ENCODE measurements around the gene EDIL3.

DNA sequence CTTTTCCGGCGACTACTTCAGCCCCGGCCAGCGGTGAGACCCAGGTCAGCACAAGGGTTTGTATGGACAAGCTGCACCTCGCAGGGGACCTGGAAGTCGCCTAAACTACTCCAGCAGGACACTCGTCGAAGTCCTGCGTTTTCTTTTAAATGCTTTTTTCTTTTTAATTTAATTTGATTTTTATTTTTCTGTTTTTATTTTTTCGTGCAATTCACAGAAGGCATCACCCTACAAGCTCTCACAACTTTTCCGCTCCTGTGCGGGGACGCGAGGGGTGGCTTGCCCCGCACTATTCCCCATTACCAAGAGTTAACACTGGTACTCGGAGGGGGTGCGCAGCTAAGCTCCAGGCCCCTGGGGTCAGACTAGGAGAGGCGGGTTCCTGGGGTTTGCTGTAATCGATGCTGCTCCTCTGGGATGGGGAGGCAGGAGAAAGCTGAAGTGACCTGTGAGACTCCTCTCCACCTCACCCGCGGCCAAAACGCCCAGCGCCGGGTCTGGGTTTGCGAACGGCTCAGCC lies 1.3 kb downstream of the EDIL3 start:
- no peak for TF ChIP-seq EZH2 (IDR thresholded peaks at IDR 0.05)
- TF ChIP-seq POLR2AphosphoS5 (IDR thresholded peaks at IDR 0.05; ENCODE audit: borderline replicate concordance, low read depth, low read length), result no peak
- TF ChIP-seq FOXP2 (optimal IDR thresholded peaks at IDR 0.05; ENCODE audit: control extremely low read depth, extremely low read length, insufficient read depth), result no peak
